ENCODE measurements around the gene XG.

- TF ChIP-seq CTCF (IDR thresholded peaks at IDR 0.05; ENCODE audit: extremely low read depth in 1 of 2, insufficient read depth in 1 of 2, low read depth in 1 of 2, low read length in 2 of 2) (no peak), EZH2 (IDR thresholded peaks at IDR 0.05; ENCODE audit: borderline replicate concordance, low read depth, low read length, severe bottlenecking) (no peak), POLR2A (IDR thresholded peaks at IDR 0.05; ENCODE audit: low read depth, low read length) (no peak), POLR2AphosphoS5 (IDR thresholded peaks at IDR 0.05; ENCODE audit: insufficient read depth, low read depth, low read length) (no peak)
- TF ChIP-seq, protein P1, sequence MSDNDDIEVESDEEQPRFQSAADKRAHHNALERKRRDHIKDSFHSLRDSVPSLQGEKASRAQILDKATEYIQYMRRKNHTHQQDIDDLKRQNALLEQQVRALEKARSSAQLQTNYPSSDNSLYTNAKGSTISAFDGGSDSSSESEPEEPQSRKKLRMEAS (IDR thresholded peaks at IDR 0.05; ENCODE audit: insufficient read depth, insufficient read length), result no peak
Observed at GRCh38 chrX:2732649-2733048, 19.2 kb upstream of the XG start.
